Measurements from ENCODE around the gene SCP2D1.

DNA sequence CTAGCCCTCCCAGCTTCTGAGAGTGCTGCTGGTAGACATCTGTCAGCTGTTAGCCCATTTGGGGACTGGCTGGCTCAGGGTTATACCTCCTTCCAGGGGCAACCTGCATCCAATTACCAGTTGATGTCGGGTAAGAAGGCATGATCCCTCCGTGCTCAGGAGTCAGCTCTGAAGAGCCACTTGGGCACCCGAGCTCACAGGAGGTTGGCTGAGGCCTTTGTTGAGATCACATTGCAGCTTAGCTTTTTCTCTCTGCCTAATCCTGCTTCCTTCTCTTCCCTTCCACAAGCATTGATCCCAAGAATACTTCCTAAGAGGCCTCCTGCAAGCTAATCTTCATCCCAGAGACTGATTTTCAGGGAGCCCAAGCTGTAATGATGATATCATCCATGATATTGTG, 35.5 kb downstream of the SCP2D1 start:
- no peak for TF ChIP-seq POLR2A (IDR thresholded peaks at IDR 0.05; ENCODE audit: extremely low read depth, insufficient read length)
- TF ChIP-seq, protein P1, sequence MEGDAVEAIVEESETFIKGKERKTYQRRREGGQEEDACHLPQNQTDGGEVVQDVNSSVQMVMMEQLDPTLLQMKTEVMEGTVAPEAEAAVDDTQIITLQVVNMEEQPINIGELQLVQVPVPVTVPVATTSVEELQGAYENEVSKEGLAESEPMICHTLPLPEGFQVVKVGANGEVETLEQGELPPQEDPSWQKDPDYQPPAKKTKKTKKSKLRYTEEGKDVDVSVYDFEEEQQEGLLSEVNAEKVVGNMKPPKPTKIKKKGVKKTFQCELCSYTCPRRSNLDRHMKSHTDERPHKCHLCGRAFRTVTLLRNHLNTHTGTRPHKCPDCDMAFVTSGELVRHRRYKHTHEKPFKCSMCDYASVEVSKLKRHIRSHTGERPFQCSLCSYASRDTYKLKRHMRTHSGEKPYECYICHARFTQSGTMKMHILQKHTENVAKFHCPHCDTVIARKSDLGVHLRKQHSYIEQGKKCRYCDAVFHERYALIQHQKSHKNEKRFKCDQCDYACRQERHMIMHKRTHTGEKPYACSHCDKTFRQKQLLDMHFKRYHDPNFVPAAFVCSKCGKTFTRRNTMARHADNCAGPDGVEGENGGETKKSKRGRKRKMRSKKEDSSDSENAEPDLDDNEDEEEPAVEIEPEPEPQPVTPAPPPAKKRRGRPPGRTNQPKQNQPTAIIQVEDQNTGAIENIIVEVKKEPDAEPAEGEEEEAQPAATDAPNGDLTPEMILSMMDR (IDR thresholded peaks at IDR 0.05; ENCODE audit: low read depth, low read length), result no peak
